ENCODE results near the gene CRB2.

CRB2 gene

DNA sequence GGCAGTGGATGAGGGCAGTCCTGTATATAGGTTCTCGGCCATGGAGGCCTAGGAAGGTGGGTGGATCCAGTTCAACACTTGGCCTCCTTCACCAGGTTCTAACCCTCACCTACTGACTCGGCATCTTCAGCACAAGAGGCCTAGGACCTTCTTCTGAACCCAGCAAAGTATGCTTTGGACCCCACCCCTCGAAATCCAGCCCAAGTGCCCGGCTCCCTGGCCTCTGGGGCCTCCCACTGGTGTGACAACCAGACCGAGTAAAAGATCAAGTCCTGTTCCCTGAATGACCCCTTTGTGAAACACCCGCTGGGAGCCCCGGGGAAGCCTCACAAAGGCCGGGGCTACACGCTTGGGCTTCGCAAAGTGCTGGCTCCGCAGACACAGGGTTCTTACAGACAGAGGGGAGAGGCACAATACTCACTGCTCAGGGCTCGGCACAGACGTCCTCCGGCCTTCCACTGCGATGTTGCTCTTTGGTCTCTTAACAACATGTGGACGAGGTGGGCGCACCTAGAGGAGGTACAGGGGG, 47.0 kb downstream of the CRB2 start:
- no peak for DNase-seq (ENCODE audit: low read depth, low spot score)

DNA sequence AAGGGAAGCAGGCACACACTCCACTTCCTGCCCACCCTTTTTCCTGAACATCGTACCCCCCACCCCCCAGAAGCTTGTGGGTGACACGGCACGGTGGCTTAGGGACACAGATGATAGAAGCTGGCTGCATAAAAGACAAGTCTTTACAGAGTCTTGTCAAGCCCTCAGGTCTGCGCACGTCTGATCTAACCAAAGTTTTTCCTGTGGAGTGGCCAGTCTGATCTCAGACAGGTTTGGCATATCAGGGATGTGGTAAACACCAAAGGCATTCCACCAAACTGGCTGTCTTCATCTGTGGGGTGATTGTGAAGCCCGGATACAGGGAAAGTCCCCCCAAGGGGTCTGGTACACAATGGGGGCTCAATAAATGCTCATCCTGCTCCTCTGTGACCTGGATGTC, 50.0 kb downstream of the CRB2 start:
- no peak for DNase-seq (ENCODE audit: low read depth, low spot score)

DNA sequence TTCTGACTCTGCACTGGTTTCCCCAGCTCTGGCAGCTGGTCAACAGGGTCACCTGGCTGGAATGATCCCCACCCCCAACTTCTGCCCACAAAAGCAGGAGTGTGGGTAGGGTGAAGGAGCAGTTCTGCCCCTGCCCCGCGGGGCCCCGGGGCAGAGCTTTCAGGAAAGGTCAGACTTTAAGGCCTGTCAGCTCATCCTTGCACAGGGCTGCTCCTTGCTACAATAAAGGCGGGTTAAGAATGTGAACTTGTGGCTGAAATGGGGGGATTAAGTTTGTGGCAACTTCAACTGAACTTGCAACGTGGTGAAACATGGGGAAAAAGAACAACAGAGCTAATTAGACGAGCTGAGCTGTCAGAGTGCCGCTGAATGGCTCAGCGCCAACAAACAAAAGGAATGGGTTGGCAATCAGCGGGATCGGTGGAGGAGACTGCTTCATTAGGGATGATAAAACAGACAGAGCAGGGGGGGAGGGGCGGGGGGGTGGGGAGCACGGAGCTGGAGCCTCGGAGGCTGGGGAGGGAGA, 50.8 kb downstream of the CRB2 start:
- peak; percentile 56 for DNase-seq (ENCODE audit: low read depth, low spot score)

DNA sequence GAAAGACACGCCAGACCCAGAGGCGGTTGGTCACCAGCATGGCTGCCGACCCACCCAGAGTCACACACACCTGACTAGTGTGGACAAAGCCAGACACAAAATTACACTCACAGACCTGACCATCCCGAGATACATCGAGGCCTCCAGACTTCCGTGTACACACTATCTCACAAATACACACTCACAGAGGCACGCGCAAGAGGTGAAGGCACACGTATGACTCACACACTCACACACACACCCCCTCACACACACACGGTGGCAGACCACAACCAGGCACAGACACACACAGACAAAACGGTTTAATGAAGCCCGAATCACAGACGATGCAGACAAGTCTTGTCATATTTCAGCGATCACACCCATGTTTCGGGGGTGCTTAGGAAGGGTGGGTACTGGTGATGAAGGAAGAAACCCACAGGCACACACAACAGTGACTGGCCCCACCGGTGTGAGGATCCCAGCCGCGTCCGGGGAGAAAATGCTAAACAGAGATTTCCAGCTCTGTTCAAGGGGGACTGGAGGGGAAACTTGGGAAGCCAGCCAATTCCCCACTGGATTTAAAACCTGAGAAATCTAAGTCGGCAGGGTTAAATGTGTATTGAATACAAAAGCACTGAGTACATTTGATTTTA, 51.3 kb downstream of the CRB2 start:
- DNase-seq (ENCODE audit: low read depth, low spot score) = no peak

DNA sequence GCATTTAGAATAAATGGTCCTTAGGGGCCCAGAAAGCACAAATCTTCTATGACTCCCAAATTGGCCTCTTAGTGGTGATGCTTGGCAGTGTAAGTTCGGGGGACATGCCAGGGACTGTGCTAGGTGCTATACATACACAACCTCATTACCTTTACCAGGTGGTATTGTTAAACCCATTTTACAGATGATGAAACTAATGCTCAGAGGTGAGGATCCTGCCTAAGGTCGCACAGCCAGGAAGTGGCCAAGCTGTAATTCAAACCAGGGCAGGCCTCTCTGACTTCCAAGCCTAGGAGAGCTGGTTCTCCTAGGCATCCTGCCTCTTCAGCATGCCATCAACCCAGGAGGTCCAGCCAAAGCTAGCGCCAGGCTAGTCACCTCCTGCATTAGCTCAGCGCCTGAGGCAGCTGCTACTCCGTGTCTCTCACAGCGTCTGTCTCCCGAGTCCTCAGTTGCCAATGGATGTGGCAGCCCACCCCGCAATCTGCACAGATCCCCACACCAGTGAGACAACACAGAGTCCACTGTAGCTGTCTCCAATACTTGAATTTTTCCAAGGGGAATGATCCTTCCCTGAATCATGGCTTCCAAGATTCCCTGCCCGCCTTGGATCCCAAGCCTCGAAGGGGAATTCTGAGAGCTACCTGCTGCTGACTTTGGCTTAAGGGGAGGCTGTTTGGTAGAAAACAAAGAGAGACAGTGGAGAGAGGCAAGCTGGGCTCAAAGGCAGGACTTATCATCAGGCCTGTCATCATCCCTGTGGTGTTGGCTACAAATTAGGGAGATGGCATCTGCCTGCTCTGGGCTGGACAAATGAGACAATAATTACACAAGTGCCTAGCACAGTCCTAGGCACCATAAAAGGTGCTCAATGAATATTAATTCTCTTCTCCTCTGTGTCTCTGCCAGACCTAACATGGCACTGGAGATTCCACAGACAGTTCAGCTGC, 52.6 kb downstream of the CRB2 start:
- DNase-seq (ENCODE audit: low read depth, low spot score) = peak; percentile 62

DNA sequence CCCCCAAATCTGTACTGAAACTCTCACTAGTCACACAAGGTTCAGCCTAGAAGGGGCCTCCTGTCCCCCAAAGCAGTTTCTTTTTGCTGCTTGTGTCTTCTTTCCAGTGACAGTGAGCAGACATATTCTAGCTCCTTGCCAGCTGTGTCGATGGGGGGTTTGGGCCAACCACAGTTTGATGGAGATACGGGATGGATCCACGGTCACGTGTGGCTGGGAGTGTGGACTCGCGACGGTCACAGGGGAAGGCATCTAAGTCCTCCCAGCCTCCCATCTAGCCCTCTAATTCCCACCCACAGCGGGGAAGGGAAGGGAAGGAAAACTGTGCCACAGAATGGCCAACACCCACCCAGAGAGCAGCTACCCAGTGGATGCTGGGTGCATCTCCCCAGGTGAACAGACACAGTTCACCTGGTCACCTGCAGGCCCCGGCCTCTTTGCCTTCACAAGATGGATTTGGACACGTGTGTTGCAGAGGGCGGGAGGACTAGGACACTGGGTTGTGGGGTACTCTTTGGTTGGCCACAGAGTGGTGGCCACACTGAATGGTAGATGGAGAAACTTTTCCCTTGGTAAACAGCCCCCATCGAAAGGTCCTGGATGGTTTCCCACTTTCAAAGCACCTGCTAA, 54.4 kb downstream of the CRB2 start:
- no peak for DNase-seq (ENCODE audit: low read depth, low spot score)

DNA sequence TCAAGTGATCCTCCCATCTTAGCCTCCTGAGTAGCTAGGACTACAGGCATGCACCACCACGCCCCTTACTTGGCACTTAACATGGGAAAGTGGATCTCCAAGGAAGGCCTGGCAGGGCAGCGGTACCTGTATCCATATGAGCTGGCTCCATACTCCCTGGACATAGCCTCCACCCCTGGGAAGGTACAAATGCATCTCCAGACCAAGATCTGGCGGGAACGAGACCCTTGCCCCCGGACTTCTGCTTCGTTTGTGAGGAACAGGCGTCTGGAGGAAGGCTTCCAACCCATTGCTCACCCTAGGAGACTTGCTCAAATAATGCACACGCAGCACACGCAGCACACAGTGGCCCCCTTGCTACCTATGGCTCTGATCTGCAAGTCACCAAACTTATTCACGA, 55.2 kb downstream of the CRB2 start:
- DNase-seq (ENCODE audit: low read depth, low spot score) = no peak

DNA sequence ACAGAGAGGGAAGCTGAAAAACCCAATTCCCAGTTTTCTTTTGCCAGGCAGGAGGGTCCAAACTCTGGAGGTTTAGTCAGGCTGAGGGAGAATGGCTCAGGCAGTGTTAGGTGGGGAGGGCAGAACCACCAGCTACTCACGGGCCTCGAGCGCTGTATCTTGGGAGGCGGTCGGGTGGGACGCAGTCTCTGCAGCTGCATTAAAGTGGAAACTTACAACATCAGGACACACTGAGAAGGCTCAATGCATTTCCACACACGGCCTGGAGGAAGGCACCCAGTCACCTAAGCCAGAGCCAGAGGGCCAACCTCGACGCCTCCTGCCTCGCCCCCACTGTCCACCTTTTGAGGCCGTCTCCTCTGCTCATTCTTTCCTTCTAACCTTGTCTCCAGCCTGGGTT, 55.6 kb downstream of the CRB2 start:
- no peak for DNase-seq (ENCODE audit: low read depth, low spot score)

DNA sequence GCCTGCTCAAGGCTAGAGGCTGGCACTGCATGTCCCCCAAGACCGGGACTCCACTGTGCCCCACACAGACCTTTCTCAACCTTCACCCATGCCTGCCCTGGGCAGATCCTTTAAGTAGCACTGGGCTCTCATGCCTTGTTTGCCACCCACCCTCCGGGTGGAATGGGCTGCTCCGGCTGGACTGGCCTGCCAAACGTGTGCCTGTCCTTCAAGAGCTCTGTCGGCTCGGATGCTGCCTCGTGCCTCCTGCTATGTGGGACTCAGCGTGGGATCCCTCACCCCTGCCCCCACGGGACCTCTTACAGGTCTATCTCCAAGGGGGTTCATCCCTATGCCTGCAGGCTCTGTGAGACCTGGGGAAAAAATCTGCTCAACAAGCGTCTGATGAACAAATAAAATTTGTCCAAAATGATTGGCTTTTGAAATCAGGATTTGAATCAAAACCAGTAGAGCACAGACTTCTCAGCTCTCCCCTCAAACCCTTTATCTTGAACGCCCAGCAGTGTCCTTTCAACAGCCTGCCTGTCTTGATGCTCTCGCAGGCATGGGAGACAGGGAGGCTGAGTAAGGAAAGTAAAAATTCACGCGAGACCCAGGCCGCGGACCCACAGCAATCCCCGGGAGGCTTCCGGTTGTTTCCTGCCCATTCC, 56.3 kb downstream of the CRB2 start:
- no peak for DNase-seq (ENCODE audit: low read depth, low spot score)

DNA sequence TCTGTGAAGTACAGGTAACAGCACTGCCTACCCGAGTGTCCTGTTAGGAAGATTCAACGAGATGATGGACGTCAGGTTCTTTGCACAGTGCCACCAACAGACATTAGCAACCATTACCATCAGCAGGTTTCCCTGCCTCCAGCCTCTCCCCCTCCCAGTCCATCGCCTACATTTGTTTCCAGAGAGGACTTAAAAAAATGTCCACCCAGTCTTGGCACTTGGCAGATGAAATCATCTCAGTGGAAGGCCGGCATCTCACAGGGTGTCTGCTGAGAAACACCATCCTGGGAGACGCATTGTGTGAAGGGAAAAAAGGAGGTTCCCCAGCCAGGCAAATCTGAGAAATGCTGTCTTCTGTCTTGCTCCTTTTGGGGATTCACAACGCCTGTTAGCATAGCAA, 58.2 kb downstream of the CRB2 start:
- no peak for DNase-seq (ENCODE audit: low read depth, low spot score)

DNA sequence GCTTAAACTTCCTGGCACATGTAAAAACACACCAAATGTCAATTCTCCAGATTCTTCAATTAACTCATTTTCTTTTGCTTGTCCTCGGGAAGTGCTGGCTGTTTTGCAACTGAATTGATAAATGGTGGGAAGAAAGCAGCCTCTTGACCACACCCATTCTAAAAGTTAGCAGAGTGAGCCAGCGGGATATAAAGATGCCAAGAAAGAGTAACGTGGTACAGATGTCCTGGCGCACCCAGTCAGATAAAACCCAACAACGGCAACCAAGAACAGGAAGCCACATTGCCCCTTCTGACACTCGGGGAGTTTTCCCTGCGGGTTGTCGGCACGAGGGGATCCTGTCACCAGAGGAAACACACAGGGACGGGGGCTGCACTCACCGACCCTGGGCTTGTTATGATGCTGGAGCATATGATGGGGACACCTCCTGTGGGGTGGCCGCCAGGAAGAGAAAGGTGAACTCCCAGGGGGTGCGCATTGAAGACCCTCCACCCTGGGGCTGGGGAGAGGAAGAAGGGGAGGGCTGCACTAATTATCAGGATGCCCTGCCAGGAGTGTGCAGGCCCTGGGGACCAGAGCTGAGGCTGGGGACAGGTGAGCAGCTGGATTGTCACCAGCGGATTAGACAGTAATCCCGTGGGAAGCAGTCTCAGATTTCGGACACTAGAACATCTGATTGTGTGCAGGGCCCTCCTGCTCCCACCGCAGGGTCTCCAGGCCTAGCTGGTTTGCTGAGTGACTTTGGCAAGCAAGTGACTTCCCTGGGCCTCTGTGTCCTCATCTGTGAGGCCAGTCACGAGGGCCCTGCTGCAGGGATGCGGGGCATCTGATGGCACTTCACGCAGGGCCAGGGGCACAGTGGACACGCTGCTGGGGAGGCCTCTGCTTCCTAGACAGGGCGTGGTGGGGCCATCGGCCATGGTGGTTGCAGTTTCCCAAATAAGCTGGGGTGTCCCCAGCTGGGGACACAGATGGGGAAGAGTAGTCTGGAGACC, 59.2 kb downstream of the CRB2 start:
- DNase-seq (ENCODE audit: low read depth, low spot score) = no peak

DNA sequence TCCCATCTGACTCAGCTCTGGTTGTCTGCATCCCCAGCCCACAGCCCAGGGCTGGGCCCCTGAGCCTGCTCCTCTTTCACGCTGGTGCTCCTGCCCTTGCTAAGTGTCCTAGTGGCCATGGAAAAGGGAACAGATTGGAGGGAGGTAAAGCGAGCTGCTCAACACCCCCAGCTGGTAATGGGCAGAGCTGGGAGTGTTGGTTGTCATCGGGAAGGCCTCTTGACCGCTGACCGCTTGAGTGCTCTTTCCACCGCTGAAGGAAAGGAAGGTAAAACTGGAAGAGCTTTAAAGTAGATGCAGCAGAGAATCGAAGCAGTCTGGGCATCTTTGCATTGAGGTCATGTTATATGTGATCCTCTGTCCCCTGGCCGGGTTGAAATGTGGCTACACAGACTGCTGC, 60.2 kb downstream of the CRB2 start:
- no peak for DNase-seq (ENCODE audit: low read depth, low spot score)

DNA sequence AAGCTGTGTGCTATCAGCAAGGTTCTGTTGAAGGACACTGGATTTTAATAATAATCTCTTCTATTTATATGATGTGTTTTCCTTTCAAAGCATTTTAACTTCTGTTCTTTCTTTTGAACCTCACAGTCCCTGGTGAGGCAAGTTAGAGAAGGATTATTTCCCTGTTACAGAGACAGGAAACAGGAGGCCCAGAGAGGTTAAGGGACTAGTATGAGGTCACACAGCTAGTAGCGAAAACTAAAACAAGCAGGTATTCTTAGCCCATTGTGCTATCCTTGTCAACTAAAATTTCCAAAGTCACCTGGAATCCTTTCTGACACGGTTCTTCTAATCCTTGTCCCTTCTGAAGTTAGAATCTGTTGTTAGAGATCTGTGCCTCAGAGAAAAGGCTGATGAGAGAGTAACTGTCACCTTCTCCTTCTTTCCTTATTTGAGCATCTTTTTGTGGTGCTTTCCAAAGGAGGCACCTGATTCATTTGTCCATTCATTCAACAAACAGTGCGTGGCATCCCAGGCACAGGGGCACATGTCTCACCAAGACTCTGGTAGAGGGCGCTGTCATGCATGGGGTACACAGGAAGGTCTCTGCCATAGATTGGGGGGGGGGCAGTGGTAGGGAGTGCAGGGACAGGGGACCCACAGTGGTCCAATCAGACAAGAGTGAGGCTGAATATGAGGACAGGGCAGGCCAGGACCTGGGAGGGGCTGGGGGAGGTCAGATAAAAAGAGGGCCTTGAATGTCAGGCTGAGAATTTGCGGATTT, 61.5 kb downstream of the CRB2 start:
- DNase-seq (ENCODE audit: low read depth, low spot score) = no peak

DNA sequence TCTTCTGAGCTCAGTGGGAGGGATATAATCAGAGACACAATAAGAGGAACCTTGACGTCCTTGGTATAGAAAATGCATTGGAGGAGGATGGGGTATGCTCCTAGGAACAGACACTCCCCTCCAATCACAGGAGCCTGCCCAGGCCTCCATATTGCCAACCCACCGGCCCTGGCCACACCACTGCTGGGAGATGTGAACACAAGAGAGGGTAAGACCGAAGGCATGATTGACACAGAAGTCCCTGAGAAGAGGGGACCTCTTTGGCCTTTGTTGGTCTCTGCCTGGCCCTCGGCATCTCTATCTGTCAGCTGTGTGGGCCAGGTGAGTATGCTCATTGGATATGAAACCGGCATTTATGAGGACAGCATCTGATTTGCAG, 62.0 kb downstream of the CRB2 start:
- no peak for DNase-seq (ENCODE audit: low read depth, low spot score)

DNA sequence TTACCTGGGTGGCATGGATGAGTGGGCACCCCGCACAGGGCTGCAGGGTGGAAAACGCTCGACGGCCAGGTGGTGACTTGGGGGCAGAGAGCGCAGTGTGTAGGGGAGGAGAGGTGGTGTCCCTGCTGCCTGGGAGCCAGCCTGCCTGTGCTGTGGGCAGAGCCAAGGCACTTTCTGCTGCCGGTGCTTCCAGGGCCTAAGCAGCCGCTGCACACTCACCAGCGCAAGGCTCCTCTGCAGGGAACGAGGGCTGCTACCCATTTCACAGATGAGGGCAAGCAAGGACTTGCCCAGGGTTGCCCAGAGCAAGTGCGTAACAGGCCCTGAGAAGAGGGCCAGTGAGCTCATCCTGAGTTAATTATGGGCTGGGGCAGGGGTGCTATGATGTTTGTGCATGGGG, 62.5 kb downstream of the CRB2 start:
- no peak for DNase-seq (ENCODE audit: low read depth, low spot score)

DNA sequence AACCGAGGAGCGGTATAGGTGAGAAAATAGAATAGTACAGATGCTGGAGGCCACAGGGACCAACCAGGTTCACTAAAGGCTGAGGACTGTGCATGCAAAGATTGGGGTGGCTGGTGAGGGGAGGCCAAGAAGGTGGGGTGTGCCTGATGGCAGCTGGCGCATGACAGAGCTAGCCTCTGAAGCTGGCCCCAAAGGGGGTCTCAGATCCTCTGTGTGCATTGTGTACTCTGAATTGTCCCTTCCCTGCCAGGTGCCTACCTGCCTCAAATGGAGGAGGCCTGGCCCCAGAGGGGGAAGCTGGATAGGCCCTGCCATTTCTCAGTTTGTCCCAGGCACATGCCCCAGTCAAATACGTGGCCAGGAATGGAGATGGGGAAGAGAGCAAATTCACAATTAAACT, 63.1 kb downstream of the CRB2 start:
- no peak for DNase-seq (ENCODE audit: low read depth, low spot score)

DNA sequence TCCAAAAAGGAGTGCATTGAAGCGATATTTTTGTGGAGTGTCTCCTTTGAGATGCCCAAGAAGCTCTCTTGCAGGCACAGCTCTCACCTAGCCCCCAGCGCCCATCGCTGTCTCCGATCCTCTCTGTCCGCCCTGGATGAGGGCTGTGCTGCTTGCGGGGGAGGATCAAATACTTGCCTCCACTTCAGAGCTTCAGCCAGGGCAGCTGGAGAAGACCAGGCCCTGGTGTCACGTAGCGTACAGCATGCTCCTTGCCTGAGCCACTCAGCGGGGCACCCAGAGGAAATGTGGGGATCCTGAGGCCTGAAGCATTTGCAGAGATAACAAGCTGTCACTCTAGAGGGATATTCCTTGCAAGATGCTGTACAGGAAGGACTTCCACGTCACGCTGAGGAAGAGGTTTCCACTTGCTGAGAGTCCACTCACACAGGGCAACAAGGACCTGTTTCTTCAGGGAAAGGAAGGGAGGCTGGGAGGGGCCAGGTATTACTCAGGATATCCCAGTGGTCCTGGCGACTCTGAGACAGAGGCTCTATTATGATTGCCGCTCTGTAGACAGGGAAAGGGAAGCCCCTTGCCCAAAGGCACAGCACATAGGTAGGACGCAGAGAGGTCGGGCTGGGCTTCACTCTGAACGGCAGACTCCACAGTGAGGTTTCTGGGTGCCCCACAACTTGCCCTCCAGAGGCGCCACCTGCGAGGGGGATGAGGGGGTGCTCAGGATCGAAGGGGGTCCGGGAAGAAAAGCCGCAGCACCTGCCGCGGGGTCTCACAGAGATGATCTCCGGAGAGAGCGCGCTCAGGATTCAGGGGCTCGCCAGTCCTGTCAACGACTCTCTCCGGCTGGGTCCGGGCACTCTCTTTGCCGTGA, 64.0 kb downstream of the CRB2 start:
- no peak for DNase-seq (ENCODE audit: low read depth, low spot score)

DNA sequence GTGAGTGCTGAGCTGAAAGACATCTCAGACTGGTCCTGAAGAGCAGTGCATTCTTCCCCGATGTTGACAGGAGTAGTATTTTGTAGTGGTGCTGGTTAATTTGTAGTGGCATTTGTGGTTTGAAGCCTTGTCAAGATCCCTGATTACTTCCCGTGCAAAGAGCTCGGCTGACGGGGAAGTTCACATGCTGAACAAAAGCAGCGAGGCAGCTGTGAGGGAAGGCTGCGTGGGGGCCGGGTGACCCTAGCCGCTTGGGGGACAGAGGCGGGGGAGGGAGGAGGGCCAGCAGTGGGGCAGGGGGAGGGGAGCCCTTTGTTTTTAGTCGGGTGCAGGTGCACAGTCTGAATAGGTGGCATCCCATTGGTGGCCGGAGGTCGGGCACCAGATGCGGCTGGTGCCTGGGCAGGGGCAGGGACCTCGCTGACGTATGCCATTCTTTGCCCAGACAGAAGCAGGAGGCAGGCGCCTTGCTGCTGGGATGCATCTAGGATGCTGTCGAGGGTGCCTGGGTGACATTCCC, 64.7 kb downstream of the CRB2 start:
- no peak for DNase-seq (ENCODE audit: low read depth, low spot score)

DNA sequence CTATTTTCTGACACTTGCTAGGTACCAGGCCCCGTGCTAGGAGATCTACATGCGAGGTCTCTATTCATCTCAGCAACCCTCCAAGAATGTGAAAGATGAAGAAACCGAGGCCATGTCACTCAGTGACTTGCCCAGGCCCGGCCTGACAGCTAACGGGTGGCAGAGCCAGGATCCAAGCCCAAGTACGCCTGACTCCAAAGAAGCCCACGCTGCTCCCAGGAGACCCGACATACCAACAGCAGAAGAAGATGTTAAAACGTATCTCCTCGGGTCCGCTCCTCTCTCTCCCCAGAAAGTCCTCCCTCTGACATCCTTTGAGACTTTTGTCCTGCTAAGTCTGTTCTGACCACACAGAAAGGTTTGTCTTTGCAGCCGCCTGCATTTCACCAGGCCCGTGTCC, 65.2 kb downstream of the CRB2 start:
- no peak for DNase-seq (ENCODE audit: low read depth, low spot score)
